ENCODE measurements around the gene KLHL4. TPM values are rescaled to one million over a fixed set of nuclear protein-coding genes. Genes with fewer than 3 reads are reported as not detected.
A peak's percentile ranks its signal among the peaks of the same experiment; 100 is the strongest.

The KLHL4 gene
- total and polyA plus RNA-seq, 9 of the 15 experiments (the other 6 are each of a cell fraction or from before 2014, with no cell fraction given): 0.04 to 0.16 (median 0.06) TPM; not detected in 1

- DNase-seq (ENCODE audit: extremely low read depth in 1 of 4, low spot score in 3 of 4): no peak
- Histone ChIP-seq H3K4me1 (replicated peaks in 1 of 2; ENCODE audit: control insufficient read depth in 2 of 2, insufficient read depth in 2 of 2, low read length in 2 of 2) (no peaks in the 10 kb centered on the region), H3K9me1 (ENCODE audit: control insufficient read depth, insufficient read depth, low read length) (no peaks in the 10 kb centered on the region), H3K27me3 (ENCODE audit: control insufficient read depth in 2 of 2, insufficient read depth in 2 of 2, low read length in 2 of 2) (no peaks in the 10 kb centered on the region), H2AFZ (ENCODE audit: low read depth, low read length) (no peak overlapping the region), H4K20me1 (replicated peaks; ENCODE audit: control insufficient read depth, insufficient read depth, low read length) (no peaks in the 10 kb centered on the region), H3K4me2 (ENCODE audit: insufficient read depth, low read length) (no peak overlapping the region), H3K4me3 (no peak overlapping the region), H3K36me3 (ENCODE audit: control insufficient read depth, insufficient read depth, low read length) (no peaks in the 10 kb centered on the region), H3K79me2 (ENCODE audit: control insufficient read depth, insufficient read depth, low read length) (no peaks in the 10 kb centered on the region), H3K9ac (ENCODE audit: insufficient read depth in 1 of 2, low read depth in 2 of 2, low read length in 2 of 2) (no peak overlapping the region), H3K9me3 (replicated peaks; ENCODE audit: control insufficient read depth, insufficient read depth, low read depth, low read length) (no peaks in the 10 kb centered on the region), H3K27ac (ENCODE audit: extremely low read depth, low read depth, low read length) (no peak overlapping the region)
- 0% methylated on average over 1 of the region's 1 CpG for WGBS (ENCODE audit: insufficient coverage, low coverage, missing lambda C conversion rate)
- ChIA-PET CTCF (ENCODE audit: low intra/inter-chr PET ratio) (no interaction called here), POLR2A (no interaction called here)
- in situ Hi-C loops (cut with MboI) (no loop called here), intact Hi-C loops (cut with micrococcal nuclease) (no loop called here)
- no peak for TF ChIP-seq MECOM (CRISPR knock-in tag; IDR thresholded peaks at IDR 0.05)
- 0 out of 2 replicates have a peak, but pooled peaks have one; percentile 16 for TF ChIP-seq RAD51 (IDR thresholded peaks at IDR 0.05; ENCODE audit: borderline replicate concordance, low read depth)
- no peak for TF ChIP-seq ZNF280B (CRISPR knock-in tag; IDR thresholded peaks at IDR 0.05)
- TF ChIP-seq ZSCAN32 (CRISPR knock-in tag; IDR thresholded peaks at IDR 0.05): no peak
- no peak for TF ChIP-seq PURB (CRISPR knock-in tag; IDR thresholded peaks at IDR 0.05; ENCODE audit: low read depth)
- no peak for TF ChIP-seq XRCC4 (IDR thresholded peaks at IDR 0.05; ENCODE audit: extremely low read depth, insufficient read depth, insufficient read length)
- TF ChIP-seq, protein P1, sequence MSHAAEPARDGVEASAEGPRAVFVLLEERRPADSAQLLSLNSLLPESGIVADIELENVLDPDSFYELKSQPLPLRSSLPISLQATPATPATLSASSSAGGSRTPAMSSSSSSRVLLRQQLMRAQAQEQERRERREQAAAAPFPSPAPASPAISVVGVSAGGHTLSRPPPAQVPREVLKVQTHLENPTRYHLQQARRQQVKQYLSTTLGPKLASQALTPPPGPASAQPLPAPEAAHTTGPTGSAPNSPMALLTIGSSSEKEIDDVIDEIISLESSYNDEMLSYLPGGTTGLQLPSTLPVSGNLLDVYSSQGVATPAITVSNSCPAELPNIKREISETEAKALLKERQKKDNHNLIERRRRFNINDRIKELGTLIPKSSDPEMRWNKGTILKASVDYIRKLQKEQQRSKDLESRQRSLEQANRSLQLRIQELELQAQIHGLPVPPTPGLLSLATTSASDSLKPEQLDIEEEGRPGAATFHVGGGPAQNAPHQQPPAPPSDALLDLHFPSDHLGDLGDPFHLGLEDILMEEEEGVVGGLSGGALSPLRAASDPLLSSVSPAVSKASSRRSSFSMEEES (CRISPR knock-in tag; IDR thresholded peaks at IDR 0.05): peak; percentile 71
- no peak for TF ChIP-seq NR2C2 (CRISPR knock-in tag; IDR thresholded peaks at IDR 0.05)
- TF ChIP-seq NR2C2 (tag; IDR thresholded peaks at IDR 0.05): no peak
- no peak for FAIRE-seq
- no TSS peak for BruUV-seq (replicated peaks)
- no peak for ATAC-seq
Measured at GRCh38 chrX:87687703-87688102, 170.1 kb downstream of the KLHL4 start.

Data from K562 (cell line).